ENCODE results near the gene TAS1R3.
A peak's percentile ranks its signal among the peaks of the same experiment; 100 is the strongest.

Gene TAS1R3

GRCh38 chr1:1351511-1352427 lies 20.7 kb downstream of the TAS1R3 start:
- no peak overlapping the region for H3K27ac ChIP-seq (replicated peaks)
- no peak for DNase-seq (ENCODE audit: low read depth in 1 of 2, low spot score in 1 of 2)
- H3K27me3 ChIP-seq (ENCODE audit: insufficient read depth, poor library complexity, severe bottlenecking): peaks cover 33% of the 10 kb centered on the region
- 0 out of 2 replicates have a peak, but pooled peaks have one; percentile 22 for TF ChIP-seq POLR2AphosphoS5 (IDR thresholded peaks at IDR 0.05; ENCODE audit: low read depth)
- TF ChIP-seq, protein P1, sequence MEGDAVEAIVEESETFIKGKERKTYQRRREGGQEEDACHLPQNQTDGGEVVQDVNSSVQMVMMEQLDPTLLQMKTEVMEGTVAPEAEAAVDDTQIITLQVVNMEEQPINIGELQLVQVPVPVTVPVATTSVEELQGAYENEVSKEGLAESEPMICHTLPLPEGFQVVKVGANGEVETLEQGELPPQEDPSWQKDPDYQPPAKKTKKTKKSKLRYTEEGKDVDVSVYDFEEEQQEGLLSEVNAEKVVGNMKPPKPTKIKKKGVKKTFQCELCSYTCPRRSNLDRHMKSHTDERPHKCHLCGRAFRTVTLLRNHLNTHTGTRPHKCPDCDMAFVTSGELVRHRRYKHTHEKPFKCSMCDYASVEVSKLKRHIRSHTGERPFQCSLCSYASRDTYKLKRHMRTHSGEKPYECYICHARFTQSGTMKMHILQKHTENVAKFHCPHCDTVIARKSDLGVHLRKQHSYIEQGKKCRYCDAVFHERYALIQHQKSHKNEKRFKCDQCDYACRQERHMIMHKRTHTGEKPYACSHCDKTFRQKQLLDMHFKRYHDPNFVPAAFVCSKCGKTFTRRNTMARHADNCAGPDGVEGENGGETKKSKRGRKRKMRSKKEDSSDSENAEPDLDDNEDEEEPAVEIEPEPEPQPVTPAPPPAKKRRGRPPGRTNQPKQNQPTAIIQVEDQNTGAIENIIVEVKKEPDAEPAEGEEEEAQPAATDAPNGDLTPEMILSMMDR (IDR thresholded peaks at IDR 0.05; ENCODE audit: insufficient read depth, low read length): no peak
- H3K4me3 ChIP-seq (replicated peaks; ENCODE audit: insufficient read depth, low read length): no peak overlapping the region

DNA sequence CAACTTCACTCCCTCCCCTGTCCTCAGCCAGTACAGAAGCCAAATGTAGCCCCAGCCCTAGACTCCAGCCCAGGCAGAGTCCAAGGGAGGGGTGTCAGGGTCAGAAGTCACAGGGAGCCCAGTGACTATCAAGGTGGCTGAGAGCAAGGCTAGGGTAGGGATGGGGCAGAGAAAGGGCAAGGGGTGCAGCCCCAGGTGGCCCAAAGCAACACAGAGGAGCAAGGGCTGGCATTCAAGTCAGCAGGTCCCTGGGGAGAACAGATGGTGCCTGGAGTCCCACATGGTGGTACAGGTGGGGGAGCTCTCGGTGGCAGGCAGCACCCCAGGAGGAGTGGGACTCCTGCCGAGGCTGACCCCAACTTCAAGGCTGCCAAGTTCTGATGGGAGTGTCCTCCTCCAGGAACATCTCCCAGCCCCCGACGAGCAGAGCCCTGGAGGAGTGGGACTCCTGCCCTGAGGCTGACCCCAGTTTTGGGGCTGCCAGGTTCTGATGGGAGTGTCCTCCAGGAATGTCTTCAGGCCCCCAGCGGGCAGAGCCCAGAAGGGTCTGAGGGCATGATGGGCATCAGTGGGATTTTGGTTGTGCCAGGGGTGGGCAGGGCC lies 21.8 kb downstream of the TAS1R3 start:
- TF ChIP-seq SPI1 (IDR thresholded peaks at IDR 0.05; ENCODE audit: borderline replicate concordance, low read depth): no peak
- no peak for TF ChIP-seq REST (IDR thresholded peaks at IDR 0.05; ENCODE audit: insufficient replicate concordance, low read depth)
- TF ChIP-seq, protein P1 (IDR thresholded peaks at IDR 0.05; ENCODE audit: insufficient read depth, low read length): no peak
- TF ChIP-seq POLR2AphosphoS5 (IDR thresholded peaks at IDR 0.05; ENCODE audit: low read depth): no peak
- no peak overlapping the region for H3K27ac ChIP-seq (replicated peaks)
- H3K27me3 ChIP-seq (ENCODE audit: insufficient read depth, poor library complexity, severe bottlenecking): peaks cover 44% of the 10 kb centered on the region
- no peak overlapping the region for H3K4me3 ChIP-seq (replicated peaks; ENCODE audit: insufficient read depth, low read length)
- DNase-seq (ENCODE audit: low read depth in 1 of 2, low spot score in 1 of 2): no peak

- Histone ChIP-seq H3K4me3 (replicated peaks; ENCODE audit: insufficient read depth, low read length) (no peak overlapping the region), H3K27ac (replicated peaks) (no peak overlapping the region), H3K27me3 (ENCODE audit: insufficient read depth, poor library complexity, severe bottlenecking) (peaks cover 51% of the 10 kb centered on the region)
- TF ChIP-seq, protein P1 (IDR thresholded peaks at IDR 0.05; ENCODE audit: insufficient read depth, low read length): no peak
- no peak for TF ChIP-seq SPI1 (IDR thresholded peaks at IDR 0.05; ENCODE audit: borderline replicate concordance, low read depth)
- no peak for TF ChIP-seq REST (IDR thresholded peaks at IDR 0.05; ENCODE audit: insufficient replicate concordance, low read depth)
- TF ChIP-seq POLR2AphosphoS5 (IDR thresholded peaks at IDR 0.05; ENCODE audit: low read depth): no peak
- no peak for TF ChIP-seq GABPA (IDR thresholded peaks at IDR 0.05; ENCODE audit: low read depth)
- DNase-seq (ENCODE audit: low read depth in 1 of 2, low spot score in 1 of 2): no peak
Observed at GRCh38 chr1:1353389-1354151, 22.5 kb downstream of the TAS1R3 start.

Measured in HL-60 (cell line).